Nephron progenitor cell (in vitro differentiated cells): ENCODE measurements around the gene PAGE1.
"Not testable (repeated sequence)": the region's sequence is repeated elsewhere in the genome, so short reads cannot be mapped to it uniquely, and the experiment has no call there.

ENCODE experiments used
- DNase-seq: peaks from one replicate; pipeline ENCODE4 v3.0.0; 2021
- H3K27ac Mint-ChIP-seq: 2 replicates; pipeline ENCODE4 v1.8.0; 2021; ENCODE audit warnings: mild to moderate bottlenecking, moderate library complexity, mixed read lengths
- H3K27me3 Mint-ChIP-seq: 2 replicates; pipeline ENCODE4 v1.8.0; 2021; ENCODE audit warnings: mild to moderate bottlenecking, low read depth, mixed read lengths; ENCODE audit not compliant: poor library complexity
- H3K36me3 Mint-ChIP-seq: 2 replicates; pipeline ENCODE4 v1.8.0; 2021; ENCODE audit warnings: low read depth, mixed read lengths
- H3K4me1 Mint-ChIP-seq: 2 replicates; pipeline ENCODE4 v1.8.0; 2021; ENCODE audit warnings: mixed read lengths
- H3K4me3 Mint-ChIP-seq: 2 replicates; pipeline ENCODE4 v1.8.0; 2021; ENCODE audit warnings: mild to moderate bottlenecking, moderate library complexity, mixed read lengths
- H3K9me3 Mint-ChIP-seq: 2 replicates; pipeline ENCODE4 v1.8.0; 2021; ENCODE audit warnings: mild to moderate bottlenecking, moderate library complexity, mixed read lengths
- TF ChIP-seq, protein P1 (sequence below): fragments of 200-600 bp; sonication (generic); IDR thresholded peaks from 2 replicates; pipeline ENCODE4 v1.5.0; 2021; ENCODE audit warnings: antibody characterized with exemption

The PAGE1 gene, protein sequence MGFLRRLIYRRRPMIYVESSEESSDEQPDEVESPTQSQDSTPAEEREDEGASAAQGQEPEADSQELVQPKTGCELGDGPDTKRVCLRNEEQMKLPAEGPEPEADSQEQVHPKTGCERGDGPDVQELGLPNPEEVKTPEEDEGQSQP

DNA sequence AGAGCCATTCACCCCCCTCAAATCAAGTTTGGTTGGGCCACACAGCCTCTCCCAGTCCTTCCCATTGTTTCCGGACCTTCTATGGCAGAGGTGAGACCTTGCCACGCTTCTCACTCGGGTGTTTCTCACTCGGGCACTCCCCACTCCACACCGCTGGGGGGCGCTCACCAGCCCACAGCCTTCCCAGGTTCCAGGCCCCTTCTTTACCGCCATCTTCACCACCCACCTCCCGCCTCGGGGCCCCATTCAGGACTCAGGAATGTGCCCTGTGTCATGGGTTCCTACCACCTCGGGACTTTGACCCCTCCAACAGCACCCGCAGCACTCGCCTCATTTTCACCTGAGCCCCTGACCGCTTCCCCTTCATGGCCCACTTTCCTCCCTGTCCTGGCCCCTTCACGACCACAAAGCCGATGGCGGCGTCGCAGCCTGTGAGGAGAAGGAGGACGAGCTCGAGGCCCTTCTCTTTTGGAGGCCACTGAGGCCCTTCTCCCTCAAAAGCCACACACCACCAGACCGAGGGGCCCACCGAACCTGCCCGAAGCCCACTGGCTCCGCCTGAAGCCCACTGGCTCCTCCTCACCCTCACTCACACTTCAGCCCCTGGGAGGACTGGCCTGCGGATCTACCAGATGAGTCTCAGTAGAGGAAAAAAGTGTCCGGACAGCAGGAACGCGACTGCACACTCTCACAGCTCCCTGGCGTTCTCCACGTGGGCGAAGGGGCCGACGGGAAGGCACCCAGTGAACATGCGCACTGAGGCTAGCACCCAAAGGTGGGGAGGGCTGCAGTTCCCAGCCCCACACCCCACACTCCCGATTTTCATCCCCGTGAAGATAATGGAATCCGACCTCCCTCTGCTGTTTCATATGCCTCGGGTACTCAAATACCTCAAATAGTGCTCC is at the start of gene PAGE1:
TSS of gene PAGE1 (minus strand) at position 709 of the 905 bp plus-strand sequence. CDS start 1,214 bp downstream, outside the sequence.
- H3K36me3 Mint-ChIP-seq: no peaks in the 10 kb centered on the region
- H3K27me3 Mint-ChIP-seq: peaks cover 3% of the 10 kb centered on the region
- peaks cover 47% of the 10 kb centered on the region for H3K9me3 Mint-ChIP-seq
- no peaks in the 10 kb centered on the region for H3K4me1 Mint-ChIP-seq
- H3K4me3 Mint-ChIP-seq: no peak within 1 kb of the TSS
- no peak for DNase-seq
- TF ChIP-seq, protein P1, sequence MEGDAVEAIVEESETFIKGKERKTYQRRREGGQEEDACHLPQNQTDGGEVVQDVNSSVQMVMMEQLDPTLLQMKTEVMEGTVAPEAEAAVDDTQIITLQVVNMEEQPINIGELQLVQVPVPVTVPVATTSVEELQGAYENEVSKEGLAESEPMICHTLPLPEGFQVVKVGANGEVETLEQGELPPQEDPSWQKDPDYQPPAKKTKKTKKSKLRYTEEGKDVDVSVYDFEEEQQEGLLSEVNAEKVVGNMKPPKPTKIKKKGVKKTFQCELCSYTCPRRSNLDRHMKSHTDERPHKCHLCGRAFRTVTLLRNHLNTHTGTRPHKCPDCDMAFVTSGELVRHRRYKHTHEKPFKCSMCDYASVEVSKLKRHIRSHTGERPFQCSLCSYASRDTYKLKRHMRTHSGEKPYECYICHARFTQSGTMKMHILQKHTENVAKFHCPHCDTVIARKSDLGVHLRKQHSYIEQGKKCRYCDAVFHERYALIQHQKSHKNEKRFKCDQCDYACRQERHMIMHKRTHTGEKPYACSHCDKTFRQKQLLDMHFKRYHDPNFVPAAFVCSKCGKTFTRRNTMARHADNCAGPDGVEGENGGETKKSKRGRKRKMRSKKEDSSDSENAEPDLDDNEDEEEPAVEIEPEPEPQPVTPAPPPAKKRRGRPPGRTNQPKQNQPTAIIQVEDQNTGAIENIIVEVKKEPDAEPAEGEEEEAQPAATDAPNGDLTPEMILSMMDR: no peak
- H3K27ac Mint-ChIP-seq: no peak within 1 kb of the TSS

DNA sequence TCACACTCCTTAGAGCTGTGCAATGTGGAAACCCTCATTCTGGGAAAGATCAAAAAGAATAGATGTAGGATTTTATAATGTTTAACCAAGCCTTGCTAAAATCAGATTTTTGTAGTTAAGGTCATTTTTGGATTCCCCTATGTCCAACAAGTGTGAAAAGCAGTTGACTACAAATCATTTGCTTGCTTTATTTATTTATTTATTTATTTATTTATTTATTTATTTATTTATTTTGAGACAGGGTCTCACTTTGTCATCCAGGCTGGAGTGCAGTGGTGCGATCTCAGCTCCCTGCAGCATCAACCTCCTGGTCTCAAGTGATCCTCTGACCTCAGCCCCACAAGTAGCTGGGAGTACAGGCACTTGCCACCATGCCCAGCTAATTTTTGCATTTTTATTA is 45.7 kb upstream of the PAGE1 start:
- H3K4me1 Mint-ChIP-seq, H3K4me3 Mint-ChIP-seq, H3K27ac Mint-ChIP-seq, H3K27me3 Mint-ChIP-seq, DNase-seq, H3K36me3 Mint-ChIP-seq: not testable (repeated sequence)
- peaks cover 39% of the 10 kb centered on the region for H3K9me3 Mint-ChIP-seq

DNA sequence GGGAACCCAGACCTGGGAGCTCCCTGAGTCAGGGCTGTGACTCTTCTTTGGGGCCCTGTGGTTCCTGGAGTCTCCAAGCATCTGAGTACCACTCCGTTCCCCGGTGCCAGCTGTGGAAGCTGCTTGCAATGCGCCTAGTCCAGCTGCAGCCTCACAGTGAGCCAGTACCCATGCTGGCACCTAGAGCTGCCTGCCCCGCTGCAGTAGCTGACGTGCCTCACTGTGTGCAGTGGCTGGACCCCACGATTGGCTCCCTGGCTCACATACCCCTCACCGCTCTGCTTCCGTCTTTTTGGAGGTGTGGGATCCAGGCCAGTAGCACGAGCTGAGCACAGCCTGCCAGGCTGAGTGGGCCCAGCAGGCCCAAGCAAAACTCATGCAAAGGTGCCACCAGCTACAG is 32.1 kb upstream of the PAGE1 start:
- Mint-ChIP-seq H3K36me3 (no peaks in the 10 kb centered on the region), H3K27me3 (no peaks in the 10 kb centered on the region), H3K27ac (no peak overlapping the region), H3K9me3 (peaks cover 37% of the 10 kb centered on the region), H3K4me3 (no peak overlapping the region), H3K4me1 (peaks cover 18% of the 10 kb centered on the region)
- no peak for DNase-seq
- TF ChIP-seq, protein P1: no peak

DNA sequence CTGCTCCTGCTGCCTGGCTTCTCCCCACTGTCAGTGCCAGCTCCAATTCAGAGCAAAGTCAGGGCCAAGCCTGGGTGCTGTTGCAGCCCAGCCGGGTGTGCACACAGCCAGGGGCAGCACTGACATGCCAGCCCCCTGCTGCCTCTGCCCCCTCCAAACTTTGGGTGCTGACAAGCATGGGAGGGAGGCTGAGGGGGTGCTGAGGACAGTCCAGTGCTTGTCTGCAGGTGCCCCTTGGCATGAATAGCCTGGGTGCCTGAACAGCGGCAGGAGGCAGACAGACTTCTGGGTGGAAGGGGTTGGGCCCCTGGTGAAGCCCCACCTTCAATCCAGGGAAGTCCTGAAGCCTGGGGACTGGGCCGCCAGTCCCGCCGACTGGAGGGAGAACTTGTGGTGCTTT is 31.2 kb upstream of the PAGE1 start:
- H3K4me1 Mint-ChIP-seq: peaks cover 18% of the 10 kb centered on the region
- no peaks in the 10 kb centered on the region for H3K36me3 Mint-ChIP-seq
- no peak for DNase-seq
- no peak overlapping the region for H3K4me3 Mint-ChIP-seq
- H3K9me3 Mint-ChIP-seq: peaks cover 41% of the 10 kb centered on the region
- TF ChIP-seq, protein P1: no peak
- no peaks in the 10 kb centered on the region for H3K27me3 Mint-ChIP-seq
- no peak overlapping the region for H3K27ac Mint-ChIP-seq

DNA sequence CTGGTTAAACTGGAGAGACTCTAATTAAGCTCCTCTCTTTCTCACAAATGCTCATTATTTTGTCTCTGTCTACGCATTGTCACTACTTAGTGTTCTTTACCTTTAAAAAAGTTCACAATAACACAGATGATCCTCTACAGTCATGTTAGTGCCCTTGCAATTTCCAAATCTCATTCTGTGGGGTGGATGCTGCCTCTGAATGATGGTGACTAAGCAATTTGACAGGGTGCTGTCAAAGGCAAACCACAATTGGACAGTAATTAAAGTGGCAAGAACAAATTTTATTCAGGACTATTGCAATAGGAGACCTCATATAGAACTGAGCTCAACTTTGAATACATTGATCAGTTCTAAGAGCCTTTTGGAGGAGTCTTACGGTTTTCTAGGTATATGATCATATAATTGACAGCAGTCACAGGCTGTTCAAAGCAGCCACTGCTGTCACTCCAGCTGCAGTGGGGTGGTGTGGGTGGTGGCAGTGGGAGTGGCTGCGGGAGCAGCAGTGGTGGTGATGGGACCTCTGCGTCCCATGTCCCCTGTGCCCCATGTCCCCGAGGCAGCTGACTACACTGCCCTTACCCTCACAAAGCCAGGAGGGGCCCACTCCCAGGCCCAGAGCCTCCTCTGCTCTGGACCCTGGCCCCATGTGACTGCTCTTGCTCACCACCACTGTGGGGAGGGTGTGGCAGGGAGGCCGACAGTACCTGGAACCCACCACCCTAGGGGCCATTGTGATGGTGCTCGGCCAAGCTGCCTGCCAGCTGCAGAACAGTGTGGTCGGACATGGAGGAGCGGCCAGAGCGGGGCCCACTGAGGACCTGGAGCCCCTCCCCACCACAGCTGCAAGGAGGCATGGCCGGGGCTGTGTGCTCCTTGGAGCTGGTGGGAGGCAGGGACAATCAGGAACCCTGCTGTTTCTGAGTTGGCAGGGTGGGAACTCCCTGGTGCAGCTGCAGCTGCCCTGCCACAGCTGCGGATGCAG is 30.4 kb upstream of the PAGE1 start:
- Mint-ChIP-seq H3K27ac (no peak overlapping the region), H3K9me3 (peaks cover 49% of the 10 kb centered on the region), H3K27me3 (peaks cover 3% of the 10 kb centered on the region), H3K4me1 (peaks cover 18% of the 10 kb centered on the region), H3K4me3 (no peak overlapping the region), H3K36me3 (no peaks in the 10 kb centered on the region)
- TF ChIP-seq, protein P1: no peak
- DNase-seq: no peak

DNA sequence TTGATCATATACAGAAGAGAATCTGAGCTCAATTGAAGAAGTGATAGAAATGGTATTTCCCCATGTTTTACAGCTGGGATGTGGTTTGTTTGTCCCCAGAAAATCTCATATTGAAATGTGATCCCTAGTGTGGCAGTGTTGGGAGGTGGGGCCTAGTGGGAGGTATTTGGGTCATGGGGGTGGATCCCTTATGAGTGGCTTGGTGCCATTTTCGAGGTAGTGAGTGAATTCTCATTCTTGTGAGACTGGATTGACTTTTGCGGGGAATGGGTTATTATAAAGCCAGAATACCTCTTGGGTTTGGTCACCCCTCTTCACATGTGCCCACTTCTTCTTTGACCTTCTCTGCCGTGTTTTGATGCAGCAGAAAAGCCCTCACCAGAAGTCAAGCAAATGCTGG is 29.6 kb upstream of the PAGE1 start:
- TF ChIP-seq, protein P1: no peak
- Mint-ChIP-seq H3K27me3 (peaks cover 3% of the 10 kb centered on the region), H3K27ac (no peak overlapping the region), H3K9me3 (peaks cover 48% of the 10 kb centered on the region), H3K4me3 (no peak overlapping the region), H3K36me3 (no peaks in the 10 kb centered on the region), H3K4me1 (peaks cover 18% of the 10 kb centered on the region)
- no peak for DNase-seq

DNA sequence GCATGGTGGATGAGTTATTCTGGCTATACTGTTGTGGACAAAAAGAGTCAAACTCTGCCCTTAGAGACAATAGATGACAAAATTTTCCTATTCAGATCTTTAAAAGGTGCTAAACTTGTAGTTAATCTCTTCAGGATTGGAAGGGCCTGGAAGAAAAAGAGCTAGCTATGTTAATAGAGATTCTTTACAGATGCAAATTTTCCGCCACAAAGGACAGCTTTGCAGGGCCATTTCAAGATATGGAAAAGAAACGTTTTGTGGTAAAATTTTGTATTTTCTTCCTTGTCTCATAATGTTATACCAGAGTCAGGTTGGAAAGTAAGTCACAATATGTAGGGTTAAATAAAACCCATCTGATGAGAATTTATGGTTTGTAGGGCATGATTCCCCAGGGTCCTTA is 24.3 kb upstream of the PAGE1 start:
- not testable (repeated sequence) for H3K4me1 Mint-ChIP-seq, H3K27me3 Mint-ChIP-seq, H3K27ac Mint-ChIP-seq, H3K4me3 Mint-ChIP-seq, DNase-seq, H3K36me3 Mint-ChIP-seq
- peaks cover 62% of the 10 kb centered on the region for H3K9me3 Mint-ChIP-seq
